NCI-H1694 (cell line): Measurements from ENCODE around the gene SLC1A3.

Source experiments
- DNase-seq: peaks from one replicate; lab custom pipeline; 2025; lab: John Stamatoyannopoulos, UW

SLC1A3 gene

GRCh38 chr5:36655161-36655560 lies 48.8 kb downstream of the SLC1A3 start:
- no peak for DNase-seq

- DNase-seq = no peak
Observed at GRCh38 chr5:36656556-36656955, 50.1 kb downstream of the SLC1A3 start.

- no peak for DNase-seq
Observed at GRCh38 chr5:36657563-36657995, 51.2 kb downstream of the SLC1A3 start.

- no peak for DNase-seq
Observed at GRCh38 chr5:36658038-36658756, 51.8 kb downstream of the SLC1A3 start.

- DNase-seq = no peak
Observed at GRCh38 chr5:36659411-36659810, 53.0 kb downstream of the SLC1A3 start.

GRCh38 chr5:36660397-36661049 lies 54.1 kb downstream of the SLC1A3 start:
- DNase-seq = no peak

GRCh38 chr5:36661456-36662220 lies 55.2 kb downstream of the SLC1A3 start:
- DNase-seq = no peak

GRCh38 chr5:36662291-36662851 lies 56.0 kb downstream of the SLC1A3 start:
- DNase-seq = no peak

- no peak for DNase-seq
Observed at GRCh38 chr5:36664766-36665165, 58.4 kb downstream of the SLC1A3 start.

- no peak for DNase-seq
Observed at GRCh38 chr5:36665628-36666027, 59.2 kb downstream of the SLC1A3 start.

- DNase-seq = no peak
Observed at GRCh38 chr5:36666274-36666673, 59.9 kb downstream of the SLC1A3 start.

GRCh38 chr5:36666986-36667385 lies 60.6 kb downstream of the SLC1A3 start:
- no peak for DNase-seq

- no peak for DNase-seq
Observed at GRCh38 chr5:36667824-36668223, 61.4 kb downstream of the SLC1A3 start.

GRCh38 chr5:36669015-36669651 lies 62.7 kb downstream of the SLC1A3 start:
- no peak for DNase-seq

GRCh38 chr5:36670548-36670947 lies 64.1 kb downstream of the SLC1A3 start:
- no peak for DNase-seq

GRCh38 chr5:36675282-36675681 lies 68.9 kb downstream of the SLC1A3 start:
- DNase-seq = no peak

- no peak for DNase-seq
Observed at GRCh38 chr5:36679221-36679989, 73.0 kb downstream of the SLC1A3 start.

- DNase-seq = no peak
Observed at GRCh38 chr5:36680066-36680465, 73.7 kb downstream of the SLC1A3 start.

GRCh38 chr5:36681711-36682110 lies 75.3 kb downstream of the SLC1A3 start:
- DNase-seq = no peak

- no peak for DNase-seq
Observed at GRCh38 chr5:36682499-36682898, 76.1 kb downstream of the SLC1A3 start.

- DNase-seq = no peak
Observed at GRCh38 chr5:36683821-36684434, 77.5 kb downstream of the SLC1A3 start.
